Measurements from ENCODE around the gene PPIF. TPM values are rescaled to one million over a fixed set of nuclear protein-coding genes. Genes with fewer than 3 reads are reported as not detected.
A peak's percentile ranks its signal among the peaks of the same experiment; 100 is the strongest.

PPIF gene
- total and polyA plus RNA-seq, 8 donors, result 29.7 to 75.6 (median 31.0) TPM

DNA sequence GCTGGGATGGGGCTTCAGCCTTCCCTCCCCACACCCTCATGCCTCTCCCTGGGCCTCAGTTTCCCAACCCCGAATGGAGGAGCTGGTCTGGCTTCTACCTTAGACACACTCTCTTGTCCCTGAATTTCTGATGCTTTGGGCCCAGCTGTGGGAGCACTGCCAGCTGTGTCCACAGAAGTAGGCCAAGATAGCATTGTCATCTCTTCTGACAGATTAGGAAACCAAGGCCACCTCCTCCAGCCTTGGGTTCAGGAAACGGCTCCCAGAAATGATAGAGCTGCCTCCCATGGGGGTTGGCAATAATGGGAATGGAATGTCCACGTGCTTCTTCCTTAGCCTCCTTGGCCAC, 1.3 kb downstream of the PPIF start:
- peak overlapping the region; percentile 94 for H3K4me3 ChIP-seq
- intact Hi-C loops (cut with DNase I), result no loop called here
- peaks cover 0 to 49% of the 10 kb centered on the region in 2 donors for H3K36me3 ChIP-seq
- H3K4me1 ChIP-seq, result peaks cover 10 to 82% of the 10 kb centered on the region in 2 donors
- no peaks in the 10 kb centered on the region for H3K9me3 ChIP-seq
- DNase-seq (no peak), ATAC-seq (no peak)
- TF ChIP-seq, protein P1, sequence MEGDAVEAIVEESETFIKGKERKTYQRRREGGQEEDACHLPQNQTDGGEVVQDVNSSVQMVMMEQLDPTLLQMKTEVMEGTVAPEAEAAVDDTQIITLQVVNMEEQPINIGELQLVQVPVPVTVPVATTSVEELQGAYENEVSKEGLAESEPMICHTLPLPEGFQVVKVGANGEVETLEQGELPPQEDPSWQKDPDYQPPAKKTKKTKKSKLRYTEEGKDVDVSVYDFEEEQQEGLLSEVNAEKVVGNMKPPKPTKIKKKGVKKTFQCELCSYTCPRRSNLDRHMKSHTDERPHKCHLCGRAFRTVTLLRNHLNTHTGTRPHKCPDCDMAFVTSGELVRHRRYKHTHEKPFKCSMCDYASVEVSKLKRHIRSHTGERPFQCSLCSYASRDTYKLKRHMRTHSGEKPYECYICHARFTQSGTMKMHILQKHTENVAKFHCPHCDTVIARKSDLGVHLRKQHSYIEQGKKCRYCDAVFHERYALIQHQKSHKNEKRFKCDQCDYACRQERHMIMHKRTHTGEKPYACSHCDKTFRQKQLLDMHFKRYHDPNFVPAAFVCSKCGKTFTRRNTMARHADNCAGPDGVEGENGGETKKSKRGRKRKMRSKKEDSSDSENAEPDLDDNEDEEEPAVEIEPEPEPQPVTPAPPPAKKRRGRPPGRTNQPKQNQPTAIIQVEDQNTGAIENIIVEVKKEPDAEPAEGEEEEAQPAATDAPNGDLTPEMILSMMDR (IDR thresholded peaks at IDR 0.05), result no peak
- H3K27me3 ChIP-seq, result no peaks in the 10 kb centered on the region
- peak overlapping the region; percentile 85 to 97 for H3K27ac ChIP-seq

DNA sequence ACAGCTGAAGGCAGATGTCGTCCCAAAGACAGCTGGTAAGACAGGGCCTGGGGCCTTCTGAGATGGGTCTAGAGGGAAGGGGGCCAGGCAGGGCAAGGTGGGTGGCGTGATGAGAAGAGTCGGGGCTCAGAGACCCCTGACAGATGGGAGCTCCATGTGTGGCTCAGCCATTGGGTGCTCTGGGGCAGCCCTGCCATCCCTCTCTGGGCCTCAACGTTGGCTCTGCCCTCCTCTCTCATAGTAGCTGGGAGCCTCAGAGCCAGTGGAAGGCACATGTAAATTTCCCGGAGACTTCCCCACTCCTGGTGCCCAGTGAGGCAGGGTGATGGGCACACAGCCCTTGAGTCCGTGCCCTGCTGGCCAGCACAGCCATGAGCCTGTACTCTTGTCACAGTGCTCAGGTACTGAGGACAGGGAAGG, 1.8 kb downstream of the PPIF start:
- no peak for ATAC-seq
- TF ChIP-seq, protein P1 (IDR thresholded peaks at IDR 0.05), result no peak
- Histone ChIP-seq H3K9me3 (no peaks in the 10 kb centered on the region), H3K36me3 (peaks cover 0 to 54% of the 10 kb centered on the region in 2 donors), H3K27ac (peak overlapping the region in 1 of 2 donors; percentile 97), H3K4me3 (peak overlapping the region in 1 of 2 donors; percentile 94), H3K4me1 (peaks cover 10 to 86% of the 10 kb centered on the region in 2 donors), H3K27me3 (no peaks in the 10 kb centered on the region)
- intact Hi-C loops (cut with DNase I), result no loop called here
- DNase-seq, result no peak

DNA sequence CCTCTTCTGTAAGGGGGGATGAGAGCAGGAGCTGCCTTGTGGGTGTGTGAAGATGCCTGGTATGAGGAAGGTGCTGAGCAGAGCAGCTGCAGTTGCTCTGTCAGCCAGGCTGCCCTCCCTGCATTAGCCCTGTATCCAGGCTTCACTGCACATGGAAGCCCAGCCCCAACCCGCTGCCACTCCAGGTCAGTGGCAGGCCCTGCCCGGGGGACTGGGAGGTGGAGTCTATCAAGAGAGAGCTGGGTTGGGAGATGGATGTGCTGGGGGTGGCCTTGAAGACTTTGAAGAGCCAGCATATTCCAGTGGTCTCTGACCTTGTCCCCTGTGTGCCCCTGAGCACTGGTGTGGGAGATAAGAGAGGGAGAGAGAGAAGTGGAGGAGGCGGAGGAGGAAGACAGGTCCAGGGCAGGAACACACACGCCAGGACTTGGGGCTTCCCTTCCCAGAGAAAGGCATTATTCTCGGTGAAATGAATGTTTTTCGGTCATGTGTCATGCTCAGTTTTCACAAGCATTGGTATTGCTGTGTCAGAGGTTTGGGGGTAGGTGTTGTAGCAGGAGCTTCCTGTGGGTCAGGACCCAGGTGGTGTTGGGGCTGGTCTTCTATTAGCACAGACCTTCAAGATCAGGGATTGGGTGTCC, 2.6 kb downstream of the PPIF start:
- TF ChIP-seq, protein P1 (IDR thresholded peaks at IDR 0.05), result no peak
- Histone ChIP-seq H3K4me3 (peak overlapping the region in 1 of 2 donors; percentile 94), H3K27me3 (no peaks in the 10 kb centered on the region), H3K9me3 (no peaks in the 10 kb centered on the region), H3K4me1 (peaks cover 10 to 90% of the 10 kb centered on the region in 2 donors), H3K27ac (peak overlapping the region in 1 of 2 donors; percentile 97), H3K36me3 (peaks cover 0 to 62% of the 10 kb centered on the region in 2 donors)
- intact Hi-C loops (cut with DNase I), result no loop called here
- ATAC-seq (no peak), DNase-seq (no peak)

DNA sequence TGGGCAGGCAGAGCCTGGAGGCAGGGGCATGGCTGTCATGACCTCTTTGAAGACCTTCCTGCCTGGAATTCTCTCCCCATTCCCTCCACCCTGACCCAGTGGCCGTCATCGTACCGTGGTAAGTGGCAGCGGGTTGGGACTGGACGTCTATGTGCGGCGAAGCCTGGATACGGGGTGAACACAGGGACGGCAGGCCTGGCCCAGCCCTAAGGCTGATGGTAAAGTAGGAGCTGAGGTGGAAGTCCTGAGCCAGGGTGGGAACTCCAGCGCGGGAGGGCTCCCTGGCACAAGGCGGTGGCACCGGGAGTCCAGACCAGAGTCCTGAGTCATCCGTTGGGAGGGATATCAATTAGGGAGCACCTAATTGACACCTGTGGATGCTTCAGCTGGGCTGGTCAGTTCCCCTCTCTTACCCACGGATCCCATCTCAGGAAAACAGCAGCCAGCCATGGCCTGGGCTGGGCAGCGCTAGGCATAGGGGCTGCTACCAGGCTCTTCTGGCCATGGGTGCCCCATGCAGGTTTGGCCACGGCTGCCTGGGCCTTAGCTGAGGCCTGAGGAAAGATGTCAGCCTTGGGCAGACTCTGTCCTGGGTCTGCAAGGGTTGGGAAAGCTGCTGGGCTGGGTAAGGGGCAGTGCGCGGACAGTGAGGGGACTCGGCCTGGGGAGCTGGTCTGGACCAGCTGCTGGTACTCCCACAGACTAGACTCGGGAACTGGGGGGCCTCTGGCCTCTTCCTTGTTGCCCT, 3.3 kb downstream of the PPIF start:
- Histone ChIP-seq H3K36me3 (peaks cover 0 to 69% of the 10 kb centered on the region in 2 donors), H3K4me3 (peak overlapping the region in 1 of 2 donors; percentile 94), H3K27me3 (no peaks in the 10 kb centered on the region), H3K27ac (no peak overlapping the region), H3K4me1 (peaks cover 10 to 89% of the 10 kb centered on the region in 2 donors), H3K9me3 (no peaks in the 10 kb centered on the region)
- intact Hi-C loops (cut with DNase I), result no loop called here
- TF ChIP-seq, protein P1 (IDR thresholded peaks at IDR 0.05), result no peak
- DNase-seq, result no peak
- no peak for ATAC-seq

DNA sequence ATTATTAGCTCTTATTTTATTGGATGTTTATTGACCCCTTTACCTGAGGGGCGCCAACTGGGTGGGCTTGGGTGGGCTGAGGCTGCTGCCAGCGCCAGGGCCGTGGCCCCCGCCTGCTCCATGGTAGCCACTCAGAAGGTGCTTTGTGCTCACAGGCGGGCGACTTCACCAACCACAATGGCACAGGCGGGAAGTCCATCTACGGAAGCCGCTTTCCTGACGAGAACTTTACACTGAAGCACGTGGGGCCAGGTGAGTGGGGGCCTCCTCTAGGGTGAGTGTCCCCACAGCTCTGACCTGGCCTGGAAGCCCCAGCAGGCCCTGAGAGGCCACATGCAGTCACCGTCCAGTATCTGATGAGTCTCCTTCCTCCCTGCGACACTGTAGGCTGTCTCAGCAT, 4.1 kb downstream of the PPIF start:
- peaks cover 0 to 74% of the 10 kb centered on the region in 2 donors for H3K36me3 ChIP-seq
- no peak overlapping the region for H3K27ac ChIP-seq
- intact Hi-C loops (cut with DNase I), result no loop called here
- no peaks in the 10 kb centered on the region for H3K9me3 ChIP-seq
- DNase-seq (no peak), ATAC-seq (no peak)
- TF ChIP-seq, protein P1 (IDR thresholded peaks at IDR 0.05), result no peak
- H3K4me3 ChIP-seq, result no peak overlapping the region
- no peaks in the 10 kb centered on the region for H3K27me3 ChIP-seq
- peaks cover 10 to 91% of the 10 kb centered on the region in 2 donors for H3K4me1 ChIP-seq
